ENCODE results near the gene SUGT1.

- TF ChIP-seq ZSCAN30 (tag by site-specific recombination; IDR thresholded peaks at IDR 0.05) (no peak), REST (tag by site-specific recombination; IDR thresholded peaks at IDR 0.05) (no peak), CTCF (tag by site-specific recombination; IDR thresholded peaks at IDR 0.05) (no peak), ZSCAN5A (tag by site-specific recombination; IDR thresholded peaks at IDR 0.05) (no peak), ZNF664 (tag by site-specific recombination; IDR thresholded peaks at IDR 0.05) (no peak), ZNF677 (tag by site-specific recombination; IDR thresholded peaks at IDR 0.05) (no peak), ZNF404 (tag by site-specific recombination; IDR thresholded peaks at IDR 0.05) (no peak), ZNF792 (tag by site-specific recombination; IDR thresholded peaks at IDR 0.05) (no peak), ZBTB49 (tag by site-specific recombination; IDR thresholded peaks at IDR 0.05; ENCODE audit: low read depth) (no peak), PRDM10 (tag by site-specific recombination; IDR thresholded peaks at IDR 0.05) (no peak), ZBTB48 (tag by site-specific recombination; IDR thresholded peaks at IDR 0.05) (no peak)
These were observed 33.7 kb downstream of the SUGT1 start for GRCh38 chr13:52686376-52686775.

All from HEK293 (cell line).